H9 (cell line): Measurements from ENCODE around the gene SUPT3H. TPM values are rescaled to one million over a fixed set of nuclear protein-coding genes. Genes with fewer than 3 reads are reported as not detected.

Source experiments
- DNase-seq: peaks from one replicate; pipeline ENCODE4 v3.0.0-alpha.2; 2017
- H2AFZ ChIP-seq: one replicate; pipeline ENCODE4 v1.6.1; 2013; ENCODE audit warnings: mild to moderate bottlenecking, low read length, control low read depth, moderate library complexity
- H2AK5ac ChIP-seq: 2 replicates; pipeline ENCODE4 v1.6.1; 2013; ENCODE audit warnings: low read length, control low read depth, mixed read lengths; ENCODE audit not compliant: insufficient read length
- H2BK120ac ChIP-seq: one replicate; pipeline ENCODE4 v1.6.1; 2013; ENCODE audit warnings: low read depth, mild to moderate bottlenecking, low read length, control low read depth, inconsistent platforms; ENCODE audit not compliant: poor library complexity, severe bottlenecking
- H2BK12ac ChIP-seq: 2 replicates; pipeline ENCODE4 v1.6.1; 2013; ENCODE audit warnings: low read length, control low read depth, mixed read lengths, low read depth; ENCODE audit not compliant: insufficient read length
- H2BK15ac ChIP-seq: 2 replicates; pipeline ENCODE4 v1.6.1; 2013; ENCODE audit warnings: low read depth, low read length, control low read depth
- H2BK20ac ChIP-seq: one replicate; pipeline ENCODE4 v1.6.1; 2013; ENCODE audit warnings: low read depth, mild to moderate bottlenecking, low read length, control low read depth, inconsistent platforms; ENCODE audit not compliant: poor library complexity, severe bottlenecking
- H2BK5ac ChIP-seq: 2 replicates; pipeline ENCODE4 v1.6.1; 2013; ENCODE audit warnings: low read length, control low read depth, mixed read lengths; ENCODE audit not compliant: insufficient read length
- H3K14ac ChIP-seq: 2 replicates; pipeline ENCODE4 v1.6.1; 2013; ENCODE audit warnings: low read length, control low read depth; ENCODE audit not compliant: insufficient read depth
- H3K18ac ChIP-seq: 2 replicates; pipeline ENCODE4 v1.6.1; 2013; ENCODE audit warnings: low read depth, mild to moderate bottlenecking, mixed read lengths, low read length, control low read depth; ENCODE audit not compliant: insufficient read length
- H3K23ac ChIP-seq: 2 replicates; pipeline ENCODE4 v1.6.1; 2013; ENCODE audit warnings: low read length, control low read depth, mixed read lengths, low read depth; ENCODE audit not compliant: insufficient read length
- H3K23me2 ChIP-seq: 2 replicates; pipeline ENCODE4 v1.6.1; 2013; ENCODE audit warnings: low read depth, mild to moderate bottlenecking, mixed read lengths, low read length, control low read depth; ENCODE audit not compliant: insufficient read length, poor library complexity, severe bottlenecking
- H3K27ac ChIP-seq: 2 replicates; pipeline ENCODE4 v1.5.1; 2013; ENCODE audit warnings: low read length, control low read depth, mixed read lengths, low read depth; ENCODE audit not compliant: insufficient read length
- H3K27me3 ChIP-seq: 2 replicates; pipeline ENCODE4 v1.6.1; 2013; ENCODE audit warnings: low read length, control low read depth, inconsistent platforms; ENCODE audit not compliant: insufficient read depth
- H3K4ac ChIP-seq: 2 replicates; pipeline ENCODE4 v1.6.1; 2013; ENCODE audit warnings: low read depth, mild to moderate bottlenecking, control low read depth, inconsistent platforms, low read length, moderate library complexity
- H3K4me1 ChIP-seq: 2 replicates; pipeline ENCODE4 v1.6.1; 2013; ENCODE audit warnings: low read length, control low read depth, inconsistent platforms; ENCODE audit not compliant: insufficient read depth
- H3K4me2 ChIP-seq: 2 replicates; pipeline ENCODE4 v1.6.1; 2013; ENCODE audit warnings: low read length, control low read depth, mixed read lengths; ENCODE audit not compliant: insufficient read length, insufficient read depth
- H3K56ac ChIP-seq: 2 replicates; pipeline ENCODE4 v1.6.1; 2013; ENCODE audit warnings: low read depth, mild to moderate bottlenecking, mixed read lengths, low read length, control low read depth; ENCODE audit not compliant: insufficient read length
- H3K79me1 ChIP-seq: 2 replicates; pipeline ENCODE4 v1.6.1; 2013; ENCODE audit warnings: low read depth, mild to moderate bottlenecking, moderate library complexity, low read length, control low read depth, inconsistent platforms; ENCODE audit not compliant: insufficient read depth, poor library complexity, severe bottlenecking
- H3K79me2 ChIP-seq: 2 replicates; pipeline ENCODE4 v1.6.1; 2013; ENCODE audit warnings: low read length, control low read depth, inconsistent platforms; ENCODE audit not compliant: insufficient read depth
- H3K9ac ChIP-seq: 2 replicates; pipeline ENCODE4 v1.6.1; 2013; ENCODE audit warnings: low read length, control low read depth, mixed read lengths; ENCODE audit not compliant: insufficient read length; ENCODE audit errors: extremely low read depth
- H3K9me3 ChIP-seq: one replicate; pipeline ENCODE4 v1.6.1; 2013; ENCODE audit warnings: low read depth, low read length, inconsistent platforms; ENCODE audit not compliant: control insufficient read depth
- H3T11ph ChIP-seq: one replicate; pipeline ENCODE4 v1.6.1; 2013; ENCODE audit warnings: mild to moderate bottlenecking, low read length, control low read depth, inconsistent platforms
- H4K20me1 ChIP-seq: one replicate; pipeline ENCODE4 v1.6.1; 2013; ENCODE audit not compliant: control insufficient read depth, insufficient read length, insufficient read depth
- H4K5ac ChIP-seq: 2 replicates; pipeline ENCODE4 v1.6.1; 2013; ENCODE audit warnings: low read depth, mild to moderate bottlenecking, mixed read lengths, low read length, control low read depth; ENCODE audit not compliant: insufficient read length
- H4K8ac ChIP-seq: replicated peaks from 2 replicates; pipeline ENCODE4 v1.6.1; 2013; ENCODE audit warnings: low read length, control low read depth, mixed read lengths, low read depth; ENCODE audit not compliant: insufficient read length
- H4K91ac ChIP-seq: 2 replicates; pipeline ENCODE4 v1.6.1; 2013; ENCODE audit warnings: low read depth, mild to moderate bottlenecking, moderate library complexity, mixed read lengths, low read length, control low read depth; ENCODE audit not compliant: insufficient read length
- H3K27ac Mint-ChIP-seq, 3 experiments: 2 replicates in 2 of 3; 3 replicates in 1 of 3; pipeline ENCODE4 v1.8.0; 2020 to 2021; ENCODE audit warnings: mixed read lengths in 3 of 3, mild to moderate bottlenecking in 1 of 3, moderate library complexity in 1 of 3
- H3K27me3 Mint-ChIP-seq: 2 replicates; pipeline ENCODE4 v1.8.0; 2021; ENCODE audit warnings: low read depth, mild to moderate bottlenecking, moderate library complexity, mixed read lengths
- H3K36me3 Mint-ChIP-seq, 3 experiments: 2 replicates in 2 of 3; 3 replicates in 1 of 3; pipeline ENCODE4 v1.8.0; 2020 to 2021; ENCODE audit warnings: low read depth in 3 of 3, mixed read lengths in 3 of 3; ENCODE audit not compliant: insufficient read depth in 1 of 3
- H3K4me1 Mint-ChIP-seq, 2 experiments: 2 replicates each; pipeline ENCODE4 v1.8.0; 2020; ENCODE audit warnings: mixed read lengths in 2 of 2
- H3K4me3 Mint-ChIP-seq, 2 experiments: 2 replicates in 1 of 2; 3 replicates in 1 of 2; pipeline ENCODE4 v1.8.0; 2020 to 2021; ENCODE audit warnings: mild to moderate bottlenecking in 2 of 2, mixed read lengths in 2 of 2, moderate library complexity in 1 of 2
- H3K9me3 Mint-ChIP-seq, 2 experiments: 2 replicates in 1 of 2; 3 replicates in 1 of 2; pipeline ENCODE4 v1.8.0; 2020; ENCODE audit warnings: mild to moderate bottlenecking in 2 of 2, mixed read lengths in 2 of 2, moderate library complexity in 1 of 2
- WGBS: extraction: QIAGEN DNeasy Blood & Tissue Kit; methylation state at CpG from one replicate; pipeline ENCODE4 v1.1.7; 2013; ENCODE audit warnings: missing lambda C conversion rate, low lambda C conversion rate, mixed read lengths; ENCODE audit not compliant: insufficient read length; ENCODE audit errors: extremely low coverage; 5-methylcytosine and 5-hydroxymethylcytosine counted together
- total RNA-seq: library from RNA; stranded (reverse); gene quantifications from 2 replicates; pipeline ENCODE4 v1.2.1, GENCODE V29; 2021
- TF ChIP-seq, protein P1 (sequence below): fragments of 200-600 bp; sonication (generic); conservative IDR thresholded peaks from 3 replicates; pipeline ENCODE4 v1.8.0; 2021; ENCODE audit warnings: antibody characterized with exemption, mild to moderate bottlenecking

SUPT3H gene
- total RNA-seq, 1 experiment from 2014 or later, result 22.5 TPM

DNA sequence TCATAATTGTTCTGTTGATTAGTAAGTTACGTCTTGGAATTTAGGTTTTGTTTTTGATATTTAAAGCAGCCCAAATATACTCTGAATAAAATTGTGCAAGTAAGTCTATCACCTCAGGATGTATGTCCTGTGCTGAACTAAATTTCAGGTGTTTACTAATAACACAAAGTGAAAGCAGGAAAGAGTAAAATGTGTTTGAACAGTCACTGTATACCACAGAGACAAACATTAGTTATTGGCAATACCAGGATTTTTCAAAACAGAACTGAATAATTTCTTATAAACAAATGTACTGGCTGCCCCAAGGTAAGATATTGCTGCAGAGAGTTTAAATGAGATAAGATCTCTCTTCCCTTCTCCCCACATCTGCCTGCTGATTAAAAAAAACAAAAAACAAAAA is 454.3 kb downstream of the SUPT3H start:
- Mint-ChIP-seq H3K27ac (no peak overlapping the region), H3K9me3 (no peaks in the 10 kb centered on the region), H3K27me3 (no peaks in the 10 kb centered on the region), H3K36me3 (no peaks in the 10 kb centered on the region), H3K4me3 (no peak overlapping the region), H3K4me1 (peaks cover 3% of the 10 kb centered on the region in 2 experiments; a peak in 1 of 4 replicates)
- Histone ChIP-seq H2BK120ac (no peak overlapping the region), H4K20me1 (no peaks in the 10 kb centered on the region), H4K91ac (no peak overlapping the region), H2AK5ac (no peak overlapping the region), H3K23me2 (no peaks in the 10 kb centered on the region), H3K23ac (no peak overlapping the region), H3K9me3 (no peaks in the 10 kb centered on the region), H2BK15ac (no peak overlapping the region), H3K27me3 (no peaks in the 10 kb centered on the region), H3K4me1 (no peaks in the 10 kb centered on the region), H2AFZ (no peak overlapping the region), H3K4ac (no peak overlapping the region), H3K56ac (no peak overlapping the region), H2BK20ac (no peak overlapping the region), H3T11ph (no peak overlapping the region), H3K18ac (no peak overlapping the region), H3K14ac (no peak overlapping the region), H3K4me2 (no peak overlapping the region), H3K79me2 (no peaks in the 10 kb centered on the region), H4K5ac (no peak overlapping the region), H2BK12ac (no peak overlapping the region), H3K9ac (no peak overlapping the region), H2BK5ac (no peak overlapping the region), H4K8ac (no peak overlapping the region), H3K27ac (no peak overlapping the region), H3K79me1 (no peaks in the 10 kb centered on the region)
- no peak for DNase-seq
- TF ChIP-seq, protein P1, sequence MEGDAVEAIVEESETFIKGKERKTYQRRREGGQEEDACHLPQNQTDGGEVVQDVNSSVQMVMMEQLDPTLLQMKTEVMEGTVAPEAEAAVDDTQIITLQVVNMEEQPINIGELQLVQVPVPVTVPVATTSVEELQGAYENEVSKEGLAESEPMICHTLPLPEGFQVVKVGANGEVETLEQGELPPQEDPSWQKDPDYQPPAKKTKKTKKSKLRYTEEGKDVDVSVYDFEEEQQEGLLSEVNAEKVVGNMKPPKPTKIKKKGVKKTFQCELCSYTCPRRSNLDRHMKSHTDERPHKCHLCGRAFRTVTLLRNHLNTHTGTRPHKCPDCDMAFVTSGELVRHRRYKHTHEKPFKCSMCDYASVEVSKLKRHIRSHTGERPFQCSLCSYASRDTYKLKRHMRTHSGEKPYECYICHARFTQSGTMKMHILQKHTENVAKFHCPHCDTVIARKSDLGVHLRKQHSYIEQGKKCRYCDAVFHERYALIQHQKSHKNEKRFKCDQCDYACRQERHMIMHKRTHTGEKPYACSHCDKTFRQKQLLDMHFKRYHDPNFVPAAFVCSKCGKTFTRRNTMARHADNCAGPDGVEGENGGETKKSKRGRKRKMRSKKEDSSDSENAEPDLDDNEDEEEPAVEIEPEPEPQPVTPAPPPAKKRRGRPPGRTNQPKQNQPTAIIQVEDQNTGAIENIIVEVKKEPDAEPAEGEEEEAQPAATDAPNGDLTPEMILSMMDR, result no peak
- WGBS, result no CpG with 5 or more reads among the region's 1 CpG
